ENCODE data around the gene ELMO3. TPM values are rescaled to one million over a fixed set of nuclear protein-coding genes. Genes with fewer than 3 reads are reported as not detected.

Gene ELMO3
- total and polyA plus RNA-seq, 2 donors (not counting 1 experiment from before 2014, with no cell fraction given) = 0.33 to 0.36 TPM

DNA sequence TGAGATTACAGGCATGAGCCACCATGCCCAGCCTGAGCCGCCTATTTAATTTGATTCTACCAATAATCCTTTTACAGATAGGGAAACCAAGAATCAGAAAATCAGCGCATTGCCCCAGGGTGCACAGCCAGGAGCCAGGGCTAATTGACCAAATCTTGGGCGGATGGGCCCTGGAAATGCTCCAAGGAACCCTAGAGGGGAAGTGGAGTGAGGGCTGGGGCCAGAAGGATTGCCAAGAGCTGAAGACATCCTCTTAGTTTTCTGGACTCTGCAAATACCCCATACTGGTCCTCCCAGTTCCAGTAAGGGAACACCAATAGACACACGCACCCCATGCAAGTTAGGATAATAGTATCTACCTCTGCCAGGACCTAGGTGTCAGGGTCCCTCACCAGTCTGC is 44.5 kb downstream of the ELMO3 start:
- peak overlapping the region; percentile 85 for H3K27ac ChIP-seq (ENCODE audit: insufficient read depth, low read length)
- no peak overlapping the region for H3K4me3 ChIP-seq (replicated peaks in 1 of 4; ENCODE audit: control extremely low read depth in 1 of 4, insufficient read depth in 1 of 4, low read depth in 3 of 4, low read length in 4 of 4)
- peaks cover 8% of the 10 kb centered on the region for H3K36me3 ChIP-seq (ENCODE audit: control insufficient read depth, insufficient read depth, low read length)
- H3K9ac ChIP-seq (ENCODE audit: insufficient read depth, low read length) = no peak overlapping the region
- no peaks in the 10 kb centered on the region for H3K27me3 ChIP-seq (ENCODE audit: control insufficient read depth, insufficient read depth, low read length)
- TF ChIP-seq, protein P1, sequence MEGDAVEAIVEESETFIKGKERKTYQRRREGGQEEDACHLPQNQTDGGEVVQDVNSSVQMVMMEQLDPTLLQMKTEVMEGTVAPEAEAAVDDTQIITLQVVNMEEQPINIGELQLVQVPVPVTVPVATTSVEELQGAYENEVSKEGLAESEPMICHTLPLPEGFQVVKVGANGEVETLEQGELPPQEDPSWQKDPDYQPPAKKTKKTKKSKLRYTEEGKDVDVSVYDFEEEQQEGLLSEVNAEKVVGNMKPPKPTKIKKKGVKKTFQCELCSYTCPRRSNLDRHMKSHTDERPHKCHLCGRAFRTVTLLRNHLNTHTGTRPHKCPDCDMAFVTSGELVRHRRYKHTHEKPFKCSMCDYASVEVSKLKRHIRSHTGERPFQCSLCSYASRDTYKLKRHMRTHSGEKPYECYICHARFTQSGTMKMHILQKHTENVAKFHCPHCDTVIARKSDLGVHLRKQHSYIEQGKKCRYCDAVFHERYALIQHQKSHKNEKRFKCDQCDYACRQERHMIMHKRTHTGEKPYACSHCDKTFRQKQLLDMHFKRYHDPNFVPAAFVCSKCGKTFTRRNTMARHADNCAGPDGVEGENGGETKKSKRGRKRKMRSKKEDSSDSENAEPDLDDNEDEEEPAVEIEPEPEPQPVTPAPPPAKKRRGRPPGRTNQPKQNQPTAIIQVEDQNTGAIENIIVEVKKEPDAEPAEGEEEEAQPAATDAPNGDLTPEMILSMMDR (conservative IDR thresholded peaks at IDR 0.05 in 1 of 2, IDR thresholded peaks at IDR 0.05 in 1 of 2; ENCODE audit: low read depth in 1 of 2, low read length in 2 of 2) = no peak
- TF ChIP-seq EZH2 (IDR thresholded peaks at IDR 0.05; ENCODE audit: low read length, missing control alignments) = no peak
- peaks cover 59% of the 10 kb centered on the region for H3K4me1 ChIP-seq (ENCODE audit: control insufficient read depth, extremely low read depth, insufficient read depth, low read length)
- H3K9me3 ChIP-seq (ENCODE audit: control insufficient read depth, insufficient read depth, low read depth, low read length) = no peaks in the 10 kb centered on the region
- no peak for DNase-seq (ENCODE audit: low read depth in 2 of 2)
- no peak overlapping the region for H2AFZ ChIP-seq (ENCODE audit: low read length)
- peak overlapping the region; percentile 60 for H3K4me2 ChIP-seq (ENCODE audit: extremely low read depth, insufficient read depth, low read length)
- no peaks in the 10 kb centered on the region for H4K20me1 ChIP-seq (ENCODE audit: control insufficient read depth, extremely low read depth, insufficient read depth, low read length)
- peaks cover 43% of the 10 kb centered on the region for H3K79me2 ChIP-seq (ENCODE audit: control insufficient read depth, insufficient read depth, low read length)

- Histone ChIP-seq H3K36me3 (ENCODE audit: control insufficient read depth, insufficient read depth, low read length) (peaks cover 4% of the 10 kb centered on the region), H3K4me1 (ENCODE audit: control insufficient read depth, extremely low read depth, insufficient read depth, low read length) (peaks cover 64% of the 10 kb centered on the region), H3K9me3 (ENCODE audit: control insufficient read depth, insufficient read depth, low read depth, low read length) (no peaks in the 10 kb centered on the region), H3K79me2 (ENCODE audit: control insufficient read depth, insufficient read depth, low read length) (peaks cover 37% of the 10 kb centered on the region), H3K4me2 (ENCODE audit: extremely low read depth, insufficient read depth, low read length) (peak overlapping the region; percentile 89), H3K27ac (ENCODE audit: insufficient read depth, low read length) (peak overlapping the region; percentile 85), H3K4me3 (replicated peaks in 1 of 4; ENCODE audit: control extremely low read depth in 1 of 4, insufficient read depth in 1 of 4, low read depth in 3 of 4, low read length in 4 of 4) (peak overlapping the region in 2 of 4 experiments; percentile 14 to 90), H2AFZ (ENCODE audit: low read length) (no peak overlapping the region), H3K9ac (ENCODE audit: insufficient read depth, low read length) (peak overlapping the region; percentile 10), H3K27me3 (ENCODE audit: control insufficient read depth, insufficient read depth, low read length) (no peaks in the 10 kb centered on the region), H4K20me1 (ENCODE audit: control insufficient read depth, extremely low read depth, insufficient read depth, low read length) (no peaks in the 10 kb centered on the region)
- TF ChIP-seq EZH2 (IDR thresholded peaks at IDR 0.05; ENCODE audit: low read length, missing control alignments) = no peak
- TF ChIP-seq, protein P1 (conservative IDR thresholded peaks at IDR 0.05 in 1 of 2, IDR thresholded peaks at IDR 0.05 in 1 of 2; ENCODE audit: low read depth in 1 of 2, low read length in 2 of 2) = peak in 1 of 2 donors; percentile 5
- DNase-seq (ENCODE audit: low read depth in 2 of 2) = peak; percentile 68 to 87
Observed at GRCh38 chr16:67244387-67245185, 45.7 kb downstream of the ELMO3 start.

- Histone ChIP-seq H3K27me3 (ENCODE audit: control insufficient read depth, insufficient read depth, low read length) (no peaks in the 10 kb centered on the region), H2AFZ (ENCODE audit: low read length) (no peak overlapping the region), H3K4me2 (ENCODE audit: extremely low read depth, insufficient read depth, low read length) (peak overlapping the region; percentile 89), H3K9me3 (ENCODE audit: control insufficient read depth, insufficient read depth, low read depth, low read length) (no peaks in the 10 kb centered on the region), H3K36me3 (ENCODE audit: control insufficient read depth, insufficient read depth, low read length) (peaks cover 4% of the 10 kb centered on the region), H3K4me1 (ENCODE audit: control insufficient read depth, extremely low read depth, insufficient read depth, low read length) (peaks cover 63% of the 10 kb centered on the region), H4K20me1 (ENCODE audit: control insufficient read depth, extremely low read depth, insufficient read depth, low read length) (no peaks in the 10 kb centered on the region), H3K4me3 (replicated peaks in 1 of 4; ENCODE audit: control extremely low read depth in 1 of 4, insufficient read depth in 1 of 4, low read depth in 3 of 4, low read length in 4 of 4) (peak overlapping the region; percentile 79 to 90 (median 87)), H3K9ac (ENCODE audit: insufficient read depth, low read length) (no peak overlapping the region), H3K79me2 (ENCODE audit: control insufficient read depth, insufficient read depth, low read length) (peaks cover 32% of the 10 kb centered on the region), H3K27ac (ENCODE audit: insufficient read depth, low read length) (peak overlapping the region; percentile 85)
- TF ChIP-seq, protein P1 (conservative IDR thresholded peaks at IDR 0.05 in 1 of 2, IDR thresholded peaks at IDR 0.05 in 1 of 2; ENCODE audit: low read depth in 1 of 2, low read length in 2 of 2) = no peak
- TF ChIP-seq EZH2 (IDR thresholded peaks at IDR 0.05; ENCODE audit: low read length, missing control alignments) = no peak
- no peak for DNase-seq (ENCODE audit: low read depth in 2 of 2)
Observed at GRCh38 chr16:67245186-67245585, 46.3 kb downstream of the ELMO3 start.

All from fibroblast of lung (primary cell).